Measurements from ENCODE around the gene ADD2.

DNA sequence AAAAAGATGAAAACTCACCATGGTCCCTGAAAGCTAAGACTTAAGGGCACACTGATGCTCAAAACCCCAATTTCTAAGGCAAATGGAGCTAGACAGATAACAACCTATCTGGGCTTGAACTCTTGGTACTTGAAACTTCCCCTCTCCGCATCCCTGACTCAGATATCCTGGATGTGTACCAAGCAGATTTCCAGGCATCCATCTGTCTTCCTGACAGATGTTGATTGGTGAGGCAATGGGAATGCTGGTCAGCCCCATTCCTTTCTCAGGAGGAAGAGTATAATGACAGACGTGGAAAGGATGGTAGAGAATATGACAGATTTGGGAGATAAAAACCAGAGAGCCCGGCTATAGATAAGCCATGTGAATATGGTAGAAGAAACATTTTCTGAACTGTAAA lies 69.2 kb downstream of the ADD2 start:
- TF ChIP-seq, protein P1, sequence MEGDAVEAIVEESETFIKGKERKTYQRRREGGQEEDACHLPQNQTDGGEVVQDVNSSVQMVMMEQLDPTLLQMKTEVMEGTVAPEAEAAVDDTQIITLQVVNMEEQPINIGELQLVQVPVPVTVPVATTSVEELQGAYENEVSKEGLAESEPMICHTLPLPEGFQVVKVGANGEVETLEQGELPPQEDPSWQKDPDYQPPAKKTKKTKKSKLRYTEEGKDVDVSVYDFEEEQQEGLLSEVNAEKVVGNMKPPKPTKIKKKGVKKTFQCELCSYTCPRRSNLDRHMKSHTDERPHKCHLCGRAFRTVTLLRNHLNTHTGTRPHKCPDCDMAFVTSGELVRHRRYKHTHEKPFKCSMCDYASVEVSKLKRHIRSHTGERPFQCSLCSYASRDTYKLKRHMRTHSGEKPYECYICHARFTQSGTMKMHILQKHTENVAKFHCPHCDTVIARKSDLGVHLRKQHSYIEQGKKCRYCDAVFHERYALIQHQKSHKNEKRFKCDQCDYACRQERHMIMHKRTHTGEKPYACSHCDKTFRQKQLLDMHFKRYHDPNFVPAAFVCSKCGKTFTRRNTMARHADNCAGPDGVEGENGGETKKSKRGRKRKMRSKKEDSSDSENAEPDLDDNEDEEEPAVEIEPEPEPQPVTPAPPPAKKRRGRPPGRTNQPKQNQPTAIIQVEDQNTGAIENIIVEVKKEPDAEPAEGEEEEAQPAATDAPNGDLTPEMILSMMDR (conservative IDR thresholded peaks at IDR 0.05), result no peak
- TF ChIP-seq EZH2 (IDR thresholded peaks at IDR 0.05; ENCODE audit: low read depth), result no peak

All from PC-9 (cell line).